Stimulated activated CD4-positive, alpha-beta T cell treated with anti-CD3 and anti-CD28 coated beads, Interleukin-1b, Interleukin-23, amount 100 ng/mL, for 48 hours (primary cell): ENCODE results near the gene WASHC2C.
"Not testable (repeated sequence)": the region's sequence is repeated elsewhere in the genome, so short reads cannot be mapped to it uniquely, and the experiment has no call there.

Experiments
- DNase-seq: peaks from one replicate; pipeline ENCODE4 v3.0.0-alpha.2; 2020

The WASHC2C gene

DNA sequence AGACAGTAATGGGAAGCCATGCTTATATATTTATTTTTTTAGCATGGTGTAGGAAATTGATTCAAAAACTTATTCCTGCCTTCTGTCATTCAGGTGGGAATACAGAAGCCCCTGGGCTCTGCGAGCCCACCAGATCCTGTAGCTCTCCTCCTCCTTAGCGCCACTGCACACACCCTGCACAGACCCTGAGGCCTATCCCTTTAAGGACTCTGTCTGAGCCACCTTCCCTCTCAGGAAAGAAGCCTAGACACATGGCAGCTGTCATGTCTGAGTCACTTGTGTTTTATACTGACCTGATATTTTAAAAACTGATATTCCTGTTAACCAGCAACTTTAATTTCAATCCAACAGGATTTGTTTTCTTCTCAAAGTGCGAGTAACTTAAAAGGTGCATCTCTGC is 36.0 kb downstream of the WASHC2C start:
- not testable (repeated sequence) for DNase-seq

DNA sequence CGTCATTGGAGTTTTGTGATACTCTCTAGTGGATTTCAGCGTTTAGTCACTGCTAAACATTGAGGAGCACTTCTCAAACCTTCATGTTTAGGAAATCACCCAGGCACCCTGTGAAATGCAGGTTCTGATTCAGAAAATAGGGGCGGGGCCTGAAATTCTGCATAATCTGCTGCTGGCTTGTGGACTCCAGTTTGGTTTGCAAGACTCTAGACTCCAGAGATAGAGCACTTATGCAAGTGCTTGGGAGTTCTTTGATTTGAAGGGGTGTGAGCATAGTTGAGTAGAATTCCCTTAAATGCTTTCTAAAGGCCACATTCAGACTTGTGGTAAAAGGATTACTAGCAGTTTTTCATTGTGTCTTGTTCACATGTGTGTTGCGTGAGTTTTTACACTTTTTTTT is 41.3 kb downstream of the WASHC2C start:
- not testable (repeated sequence) for DNase-seq

DNA sequence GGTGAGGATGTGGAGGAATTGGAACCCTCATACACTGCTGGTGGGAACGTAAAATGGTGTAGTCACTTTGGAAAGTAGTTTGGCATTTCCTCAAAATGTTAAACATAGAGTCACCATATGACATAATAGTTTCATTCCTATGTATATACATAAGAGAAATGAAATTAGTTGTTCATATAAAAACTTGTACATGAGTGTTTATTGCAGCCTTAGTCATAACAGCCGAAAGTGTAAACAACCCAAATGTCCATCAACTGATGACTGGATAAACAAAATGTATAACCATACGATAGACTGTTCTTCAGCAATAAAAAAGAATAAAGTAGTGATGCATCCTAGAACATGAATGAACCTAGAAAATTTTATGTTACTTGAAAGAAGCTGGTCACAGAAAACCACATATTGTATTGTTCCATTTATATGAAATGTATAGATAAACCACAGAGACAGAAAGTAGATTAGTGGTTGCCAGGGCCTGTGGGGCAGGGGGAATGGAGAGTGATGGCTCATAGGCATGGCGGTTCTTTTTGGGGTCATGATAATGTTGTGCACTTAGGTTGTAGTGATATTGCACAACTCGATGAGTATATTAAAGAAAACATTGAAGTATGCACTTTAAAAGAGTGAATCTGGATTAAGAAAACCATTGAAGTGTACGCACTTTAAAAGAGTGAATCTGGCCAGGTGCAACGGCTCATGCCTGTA is 44.8 kb downstream of the WASHC2C start:
- DNase-seq, result not testable (repeated sequence)

- DNase-seq, result not testable (repeated sequence)
Observed at GRCh38 chr10:45786217-45786616, 59.2 kb downstream of the WASHC2C start.

DNA sequence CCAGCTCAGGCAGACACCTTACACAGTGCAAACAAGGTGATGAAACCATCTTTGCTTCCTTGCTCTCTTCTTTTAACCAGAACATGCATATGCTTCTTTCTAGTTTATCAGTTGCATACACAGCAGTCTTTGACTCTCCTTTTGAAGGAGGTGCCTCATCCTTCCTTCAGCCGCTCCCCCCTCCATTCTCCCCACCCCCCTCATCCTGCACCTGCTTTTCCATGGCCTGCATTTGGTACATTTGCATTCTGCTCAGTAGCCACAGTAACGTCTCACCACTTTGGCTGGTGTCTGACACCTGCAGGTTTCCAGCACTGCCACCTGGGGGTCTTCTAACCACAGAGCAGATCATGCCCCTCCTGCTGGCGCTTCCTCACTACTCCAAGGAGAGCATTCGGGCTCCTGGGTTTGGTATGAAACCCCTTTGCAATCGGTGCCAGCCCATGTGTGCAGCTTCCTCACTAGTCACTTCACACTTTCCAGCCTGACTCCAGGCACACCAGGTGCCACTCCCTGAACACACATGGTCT is 60.2 kb downstream of the WASHC2C start:
- DNase-seq, result not testable (repeated sequence)

DNA sequence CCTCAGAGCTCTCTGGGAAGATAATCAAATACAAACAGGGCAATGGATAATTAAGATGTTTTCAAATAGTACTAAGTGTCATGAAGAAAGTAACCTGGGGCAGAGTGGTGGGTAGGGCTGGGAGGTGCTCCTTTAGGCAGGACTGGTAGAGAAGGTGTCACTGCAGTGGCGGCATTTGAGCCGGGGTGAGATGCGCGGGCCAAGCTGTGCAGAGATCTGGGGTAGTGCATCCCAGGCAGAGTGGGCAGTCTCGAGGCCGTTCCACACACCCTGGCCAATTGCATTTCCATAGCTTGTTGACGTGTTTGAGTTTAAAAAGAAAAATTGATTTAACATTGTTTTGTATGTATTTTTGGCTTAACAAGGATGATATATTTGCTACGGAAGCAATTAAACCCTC is 62.9 kb downstream of the WASHC2C start:
- DNase-seq, result not testable (repeated sequence)

DNA sequence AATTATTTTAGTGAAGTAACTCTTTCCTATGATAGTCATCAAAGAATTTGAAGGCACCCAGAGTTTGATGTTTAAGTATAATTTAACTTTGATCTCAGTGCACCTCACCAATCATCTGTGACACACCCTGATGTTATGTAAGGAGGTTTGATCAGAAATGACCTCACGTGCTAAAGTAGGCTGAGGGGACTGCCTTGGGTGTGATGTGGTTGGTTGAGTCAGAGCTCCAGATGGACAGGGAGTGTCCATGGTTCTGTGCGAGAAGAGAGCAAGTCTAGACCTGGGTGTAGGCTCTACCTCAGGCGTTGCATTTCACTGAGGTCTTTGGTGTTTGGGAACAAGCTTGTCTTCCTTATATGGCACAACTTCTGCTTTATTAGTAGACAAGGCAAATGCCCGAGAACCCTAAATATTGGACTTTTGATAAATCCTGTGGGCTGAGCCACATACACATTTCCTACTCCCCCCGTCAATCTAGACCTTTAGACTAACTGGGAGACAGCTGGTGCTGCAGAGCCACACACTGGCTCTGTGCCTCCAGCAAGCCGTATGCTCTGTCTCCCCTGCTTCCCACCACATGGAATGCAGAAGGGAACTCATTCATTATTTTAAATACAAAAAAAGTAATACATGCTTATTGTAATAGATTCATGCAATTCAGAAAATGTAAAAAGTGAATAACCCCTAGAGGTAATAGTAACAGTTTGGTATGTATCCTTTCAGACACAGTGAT is 63.8 kb downstream of the WASHC2C start:
- not testable (repeated sequence) for DNase-seq

DNA sequence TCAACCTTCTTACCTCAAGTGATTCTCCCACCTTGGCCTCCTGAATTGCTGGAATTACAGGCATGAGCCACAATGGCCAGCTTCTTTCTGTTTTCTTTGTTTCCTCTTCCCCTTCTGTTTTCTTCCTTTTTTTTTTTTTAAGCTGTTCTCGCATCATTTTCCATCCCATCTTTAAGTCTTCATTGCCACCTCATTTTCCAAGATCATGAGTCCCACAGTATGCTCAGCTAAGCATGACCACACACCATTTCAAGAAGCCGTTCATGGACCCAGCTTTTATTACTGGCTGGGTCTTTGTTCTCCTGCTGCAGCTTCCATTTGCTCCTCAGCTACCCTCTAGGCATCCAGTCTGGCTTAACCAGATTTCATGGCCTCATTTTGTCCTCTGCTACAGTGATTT is 67.7 kb downstream of the WASHC2C start:
- DNase-seq, result not testable (repeated sequence)

GRCh38 chr10:45803060-45804010 is 76.3 kb downstream of the WASHC2C start:
- DNase-seq, result not testable (repeated sequence)

DNA sequence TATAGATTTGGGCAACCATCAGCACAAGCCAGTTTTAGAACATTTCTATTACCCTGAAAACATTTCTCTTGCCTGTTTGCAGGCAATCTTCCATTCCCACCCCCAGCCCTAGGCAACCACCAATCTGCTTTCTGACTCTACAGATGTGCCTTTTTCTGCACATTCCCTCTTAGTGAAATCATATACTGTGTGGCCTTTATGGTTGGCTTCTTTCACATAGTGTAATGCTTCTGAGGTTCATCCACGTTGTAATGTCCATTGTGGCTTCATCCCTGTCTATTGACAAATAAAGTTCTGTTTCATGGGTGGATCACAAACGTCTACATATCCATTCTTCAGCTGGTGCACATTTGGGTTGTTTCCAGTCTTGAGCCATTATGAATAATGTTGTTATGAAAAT is 77.9 kb downstream of the WASHC2C start:
- DNase-seq, result not testable (repeated sequence)

DNA sequence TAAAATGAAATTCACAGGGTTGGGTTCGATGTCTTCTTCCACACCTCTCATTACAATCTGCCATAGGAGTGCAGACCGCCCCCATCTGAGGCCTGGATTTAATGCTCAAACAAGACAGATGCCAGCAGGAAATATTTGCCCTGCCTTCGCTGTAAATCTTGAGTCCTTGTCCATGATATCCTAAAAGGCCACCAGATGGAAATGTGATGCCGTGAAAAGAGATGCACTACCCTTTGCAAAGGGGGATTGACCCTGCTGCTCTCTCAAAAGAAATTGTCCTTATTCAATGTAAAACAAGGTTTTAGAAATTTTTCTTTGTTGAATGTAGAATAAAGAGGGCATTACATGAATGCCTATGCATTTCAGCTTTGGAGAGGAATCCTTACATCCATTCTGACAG is 82.8 kb downstream of the WASHC2C start:
- DNase-seq, result no peak

DNA sequence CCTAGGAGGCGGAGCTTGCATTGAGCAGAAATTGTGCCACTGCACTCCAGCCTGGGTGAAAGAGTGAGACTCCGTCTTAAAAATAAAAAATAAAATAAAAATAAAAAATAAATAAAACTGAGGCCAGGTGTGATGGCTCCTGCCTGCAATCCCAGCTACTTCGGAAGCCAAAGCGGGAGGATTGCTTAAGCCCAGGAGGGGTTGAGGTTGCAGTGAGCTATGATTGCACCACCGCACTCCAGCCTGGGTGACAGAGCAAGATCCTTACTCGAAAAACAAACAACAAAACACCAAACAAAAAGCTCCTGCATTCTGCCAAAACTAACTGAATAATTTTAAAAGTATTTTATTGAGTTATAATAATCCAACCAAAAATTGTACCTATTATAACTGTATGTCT is 84.0 kb downstream of the WASHC2C start:
- no peak for DNase-seq

DNA sequence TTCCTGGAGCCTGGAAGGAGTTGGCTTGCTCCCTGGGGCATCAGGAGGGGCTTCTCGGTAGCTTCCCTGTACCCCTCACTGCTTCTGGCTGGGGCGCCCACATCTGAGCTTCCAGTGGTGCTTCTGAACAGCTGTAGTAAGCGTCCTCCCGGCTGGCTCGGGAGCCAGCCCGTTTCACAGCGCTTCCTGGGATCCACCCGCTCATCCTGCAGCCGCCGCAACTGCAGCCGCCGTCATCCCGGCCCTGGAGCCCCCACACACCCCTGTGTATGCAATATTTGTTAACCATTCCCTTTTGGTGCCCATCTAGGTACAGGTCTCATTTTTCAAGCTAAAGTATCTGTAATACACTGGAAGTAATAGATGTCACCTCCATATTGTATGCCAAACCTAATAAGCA is 85.9 kb downstream of the WASHC2C start:
- not testable (repeated sequence) for DNase-seq

DNA sequence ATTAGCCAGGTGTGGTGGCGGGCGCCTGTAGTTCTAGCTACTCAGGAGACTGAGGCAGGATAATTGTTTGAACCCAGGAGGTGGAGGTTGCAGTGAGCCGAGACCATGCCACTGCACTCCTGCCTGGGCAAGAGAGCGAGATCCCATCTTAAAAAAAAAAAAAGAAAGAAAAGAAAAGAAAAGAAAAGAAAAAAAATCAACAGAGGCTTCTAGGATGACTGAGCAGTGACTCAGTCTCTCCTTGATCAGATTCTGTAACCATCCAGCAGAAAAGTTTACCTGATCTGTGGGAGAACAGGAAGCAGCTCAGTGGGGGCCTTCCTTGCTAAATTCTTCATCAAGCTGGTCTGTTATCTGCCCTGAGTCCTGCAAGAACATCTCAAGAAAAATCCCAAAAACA is 87.1 kb downstream of the WASHC2C start:
- not testable (repeated sequence) for DNase-seq

GRCh38 chr10:45817130-45817859 is 90.2 kb downstream of the WASHC2C start:
- DNase-seq, result no peak

DNA sequence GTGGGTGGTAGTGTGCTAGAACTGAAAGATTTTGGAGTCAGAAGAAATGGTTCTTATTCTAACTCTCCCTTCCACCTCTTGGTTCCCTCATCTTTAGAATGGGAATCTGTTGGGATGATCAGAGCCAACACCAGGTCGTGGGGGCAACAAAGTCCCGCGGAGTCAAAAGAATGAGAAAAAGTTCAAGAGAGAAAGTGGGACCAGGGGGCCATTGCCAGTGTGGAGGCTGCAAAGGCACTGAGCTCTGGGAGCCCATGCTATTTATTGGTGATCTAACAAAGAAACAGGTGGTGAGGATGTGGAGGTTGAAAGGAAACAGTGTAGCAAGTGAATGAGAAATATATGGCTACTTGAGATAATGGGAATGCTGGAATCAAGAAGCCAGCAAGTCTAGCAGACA is 90.8 kb downstream of the WASHC2C start:
- no peak for DNase-seq

DNA sequence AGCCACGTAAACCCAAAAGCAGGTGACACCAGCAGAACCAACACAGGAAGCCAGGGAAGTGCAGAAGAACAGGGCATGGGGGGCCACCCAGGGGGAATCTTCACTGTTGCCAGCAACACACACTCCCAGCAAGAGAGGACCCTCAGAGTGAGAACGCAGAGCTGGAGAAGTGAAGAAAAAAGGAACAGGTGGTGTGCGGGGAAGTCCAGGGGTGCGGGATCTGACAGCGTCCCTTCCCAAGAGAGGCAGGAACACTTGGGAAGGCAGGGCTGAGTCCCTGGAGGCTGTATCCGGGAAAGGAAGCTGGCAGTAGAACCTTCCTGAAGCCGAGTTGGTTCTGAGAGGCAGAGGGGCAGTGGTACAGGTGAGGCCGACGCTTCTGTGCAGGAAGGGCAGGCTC is 92.5 kb downstream of the WASHC2C start:
- DNase-seq, result no peak

DNA sequence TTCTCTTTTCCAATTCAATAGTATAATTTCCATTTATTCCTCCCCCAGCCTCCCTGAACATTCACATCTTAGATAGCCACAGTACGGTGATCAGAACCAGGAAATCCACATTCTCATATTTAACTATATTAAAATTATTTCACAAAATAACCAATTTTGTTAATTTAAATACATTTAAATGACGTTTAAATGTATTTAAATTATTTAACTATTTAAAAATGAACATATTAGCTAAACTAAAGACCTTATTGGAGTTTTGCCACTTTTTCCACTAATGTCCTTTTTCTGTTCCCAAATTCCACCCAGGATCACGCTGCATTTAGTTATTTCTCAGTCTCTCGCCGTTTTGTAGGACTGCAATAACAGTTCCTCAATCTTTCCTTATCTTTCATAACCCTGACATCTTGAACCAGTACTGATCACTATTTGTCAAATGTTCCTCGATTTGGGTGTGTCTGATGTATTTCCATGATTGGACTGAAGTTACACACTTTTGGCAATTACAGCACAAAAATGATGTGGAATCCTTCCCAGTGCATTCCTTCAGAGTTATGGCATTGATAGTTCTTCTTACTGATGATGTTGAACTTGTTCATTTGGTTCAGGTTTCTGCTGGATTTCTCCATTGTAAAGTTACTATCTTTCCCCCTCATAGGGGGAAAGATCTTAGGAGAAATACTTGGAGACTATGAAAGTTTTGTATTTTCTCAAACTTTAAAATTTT is 93.2 kb downstream of the WASHC2C start:
- DNase-seq, result not testable (repeated sequence)

DNA sequence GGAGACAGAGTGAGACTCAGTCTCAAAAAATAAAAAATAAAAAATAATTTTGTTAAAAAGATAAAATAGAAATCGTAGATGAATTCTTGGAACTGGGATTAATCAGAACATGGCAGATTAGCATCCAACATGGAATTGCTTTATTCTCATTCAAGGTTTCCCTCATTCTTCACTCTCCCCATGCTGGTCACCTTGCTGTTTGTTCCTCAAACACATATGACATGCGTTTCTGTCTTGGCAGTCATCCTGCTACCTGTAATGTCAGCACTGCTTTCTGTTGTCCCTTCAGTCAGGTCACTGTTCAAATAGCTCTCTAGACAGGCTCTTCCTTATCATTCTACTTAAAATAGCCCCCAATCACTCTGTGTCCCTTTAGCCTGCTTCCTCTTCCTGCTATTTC is 95.9 kb downstream of the WASHC2C start:
- DNase-seq, result not testable (repeated sequence)
